Activated CD4-positive, CD25-positive, alpha-beta regulatory T cell treated with anti-CD3 and anti-CD28 coated beads, Interleukin-2, amount 50 U/mL, for 24 hours (primary cell): Measurements from ENCODE around the gene PHLPP1.
A peak's percentile ranks its signal among the peaks of the same experiment; 100 is the strongest.

Experiments
- ATAC-seq, 2 donors: fragments of 150-1000 bp; cut with Tn5 transposase; one replicate each; pipeline ENCODE4 v1.10.0; 2021; ENCODE audit warnings: mild to moderate bottlenecking in 1 of 2, moderate library complexity in 1 of 2

The PHLPP1 gene

DNA sequence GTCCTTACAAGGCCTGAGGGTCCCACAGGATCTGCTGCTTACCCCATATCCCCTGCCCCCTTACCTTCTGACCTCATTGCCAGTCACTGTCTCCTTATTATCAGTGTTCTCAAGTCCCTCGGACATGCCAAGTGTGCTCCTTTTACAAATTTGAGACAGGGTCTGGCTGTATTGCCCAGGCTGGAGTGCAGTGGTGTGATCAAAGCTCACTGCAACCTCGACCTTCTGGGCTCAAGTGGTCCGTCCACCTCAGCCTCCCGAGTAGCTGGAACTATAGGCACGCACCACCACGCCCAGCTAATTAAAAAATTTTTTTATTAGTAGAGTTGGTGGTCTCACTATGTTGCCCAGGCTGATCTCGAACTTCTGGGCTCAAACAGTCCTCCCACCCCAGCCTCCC lies 141.0 kb downstream of the PHLPP1 start:
- no peak for ATAC-seq

DNA sequence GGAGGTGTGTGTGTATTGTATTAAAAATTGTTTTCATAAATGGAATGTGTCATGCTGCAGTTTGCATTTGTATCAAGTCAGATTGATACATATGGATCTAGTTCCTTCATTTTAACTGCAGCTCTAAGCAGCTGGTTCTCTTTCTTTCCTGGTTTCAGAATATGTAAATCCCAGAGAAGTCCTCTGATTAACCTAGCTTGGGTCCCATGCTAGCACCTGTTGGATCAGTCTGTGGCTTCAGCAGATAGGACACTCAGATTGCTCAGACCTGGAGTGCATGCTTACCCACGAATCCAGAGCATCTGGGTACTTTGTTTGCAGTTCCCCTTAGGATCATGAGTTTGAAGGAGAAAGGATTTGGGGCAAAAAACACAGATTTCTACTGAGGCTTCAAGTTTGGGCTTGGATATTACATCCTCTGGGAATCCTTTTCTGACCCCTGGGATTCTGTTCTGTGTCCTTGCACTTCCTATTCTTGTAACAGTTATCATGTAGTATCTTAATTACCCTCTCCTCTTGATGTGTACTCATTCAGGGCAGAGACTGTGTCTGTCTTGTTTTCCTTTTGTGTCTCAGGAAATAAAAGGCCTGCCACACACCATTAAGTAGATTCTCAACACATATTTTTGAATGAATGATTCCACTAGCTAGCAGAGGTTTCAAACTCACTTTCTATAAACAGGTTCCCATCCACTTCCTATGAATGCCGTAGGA lies 142.1 kb downstream of the PHLPP1 start:
- ATAC-seq: no peak

DNA sequence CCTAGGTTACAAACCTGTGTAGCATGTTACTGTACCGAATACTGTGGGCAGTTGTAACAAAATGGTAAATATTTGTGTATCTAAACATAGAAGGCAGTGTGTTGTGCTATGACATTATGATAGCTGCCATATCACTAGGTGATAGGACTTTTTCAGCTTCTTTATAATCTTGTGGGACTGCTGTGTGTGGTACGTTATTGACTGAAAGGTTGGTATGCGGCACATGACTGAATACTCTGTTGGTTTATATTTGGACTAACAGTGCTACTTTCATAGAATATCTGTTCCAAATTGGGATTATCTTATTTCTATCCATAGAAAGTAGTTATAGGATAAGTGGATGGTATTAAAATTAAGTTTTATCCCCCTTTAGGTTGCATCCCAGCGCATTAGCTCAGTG lies 144.7 kb downstream of the PHLPP1 start:
- ATAC-seq: no peak

DNA sequence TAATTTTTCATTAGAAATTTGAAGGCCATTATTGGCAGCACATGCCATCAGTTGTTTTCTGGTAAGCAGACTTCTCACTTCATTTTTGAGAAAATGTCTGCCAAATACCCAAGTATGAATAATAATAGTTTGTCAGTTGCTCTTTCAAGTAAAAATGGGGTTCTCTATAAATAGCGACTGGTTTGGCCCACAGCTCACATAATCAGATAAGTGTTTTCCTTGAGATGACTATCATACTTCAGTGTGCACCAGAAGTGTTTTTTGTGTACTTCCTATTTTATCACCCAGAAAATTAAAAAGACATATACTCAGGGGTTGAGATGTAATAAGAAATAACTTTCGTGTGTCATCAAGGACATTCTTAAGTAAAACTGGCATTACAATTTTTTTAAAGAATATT lies 147.1 kb downstream of the PHLPP1 start:
- peak; percentile 33 to 35 for ATAC-seq

DNA sequence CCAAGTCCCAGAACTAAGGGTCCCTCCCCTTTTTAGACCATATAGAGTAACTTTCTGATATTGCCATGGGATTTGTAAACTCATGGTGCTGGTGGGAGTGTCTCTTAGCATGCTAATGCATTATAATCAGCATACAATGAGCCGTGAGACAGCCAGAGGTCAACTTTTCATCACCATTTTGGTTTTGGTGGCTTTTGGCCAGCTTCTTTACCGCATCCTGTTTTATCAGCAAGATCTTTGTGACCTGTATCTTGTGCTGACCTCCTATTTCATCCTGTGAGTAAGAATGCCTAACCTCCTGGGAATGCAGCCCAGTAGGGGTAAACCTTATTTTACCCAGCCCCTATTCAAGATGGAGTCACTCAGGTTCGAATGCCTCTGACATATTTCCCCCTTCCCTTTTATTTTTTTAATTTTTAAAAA lies 148.2 kb downstream of the PHLPP1 start:
- no peak for ATAC-seq

DNA sequence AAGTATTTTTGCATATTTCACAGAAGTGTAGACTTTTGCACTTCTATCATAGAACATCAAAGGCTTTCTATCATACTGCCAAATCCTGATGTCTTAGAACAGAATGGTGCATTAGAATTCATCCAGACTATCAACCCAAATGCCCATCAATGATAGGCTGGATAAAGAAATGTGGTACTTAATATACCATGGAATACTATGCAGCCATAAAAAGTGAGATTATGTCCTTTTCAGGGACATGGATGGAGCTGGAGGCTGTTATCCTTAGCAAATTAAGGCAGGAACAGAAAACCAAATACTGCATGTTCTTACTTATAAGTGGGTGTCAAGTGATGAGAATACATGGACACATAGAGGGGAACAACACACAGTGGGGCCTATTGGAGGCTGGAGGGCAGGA lies 150.2 kb downstream of the PHLPP1 start:
- ATAC-seq: no peak

DNA sequence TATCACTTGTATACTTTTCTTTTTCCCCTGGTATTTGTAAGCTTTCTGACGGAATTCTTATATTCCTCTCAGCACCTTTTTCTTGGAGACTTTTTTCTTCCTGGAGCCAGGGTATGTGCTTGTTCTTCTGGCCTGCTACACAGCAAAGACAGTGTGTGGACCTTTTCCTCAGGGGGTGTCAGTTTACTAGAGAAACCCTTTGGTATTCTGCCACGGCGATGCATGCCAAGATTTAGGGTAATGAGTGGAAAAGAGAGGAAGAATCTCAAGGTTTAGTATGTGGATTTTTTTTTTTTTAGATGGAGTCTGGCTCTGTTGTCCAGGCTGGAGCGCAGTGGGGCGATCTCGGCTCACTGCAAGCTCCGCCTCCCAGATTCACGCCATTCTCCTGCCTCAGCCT lies 152.2 kb downstream of the PHLPP1 start:
- no peak for ATAC-seq

DNA sequence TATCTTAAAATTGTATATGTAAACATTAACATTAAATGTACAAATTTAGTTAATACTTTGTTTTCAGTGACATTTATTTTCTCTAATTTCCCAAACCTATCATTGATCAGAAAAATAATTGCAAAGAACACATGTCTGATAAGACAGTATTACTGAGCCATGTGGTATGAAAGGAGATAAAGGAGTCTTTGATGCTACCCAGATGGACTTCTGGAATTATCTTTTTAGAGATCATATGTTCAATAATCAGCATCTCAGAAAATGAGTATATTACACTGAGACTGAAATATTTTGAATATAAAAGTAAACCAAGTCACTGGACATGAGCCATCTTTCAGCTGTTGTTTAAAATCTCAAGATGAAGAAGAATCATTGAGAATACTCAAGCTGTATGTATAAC lies 153.3 kb downstream of the PHLPP1 start:
- no peak for ATAC-seq

DNA sequence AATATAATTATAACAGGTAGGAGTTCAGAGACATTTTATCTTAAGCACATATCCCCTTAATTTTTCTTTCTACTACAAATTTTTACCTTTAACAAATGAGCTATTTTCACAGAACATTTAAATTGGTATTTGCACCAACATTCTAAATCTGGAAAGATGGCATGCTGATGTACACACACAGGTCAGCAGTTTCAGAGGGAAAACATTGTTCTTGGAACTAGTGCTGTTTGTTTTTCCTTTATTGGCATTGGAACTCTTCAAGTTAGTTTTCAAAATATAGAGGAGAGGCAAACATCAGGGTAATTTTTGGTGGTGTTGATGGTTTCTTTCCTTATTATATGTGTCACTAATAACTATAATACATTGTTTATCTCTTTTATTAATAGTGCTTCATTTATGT lies 155.3 kb downstream of the PHLPP1 start:
- no peak for ATAC-seq

DNA sequence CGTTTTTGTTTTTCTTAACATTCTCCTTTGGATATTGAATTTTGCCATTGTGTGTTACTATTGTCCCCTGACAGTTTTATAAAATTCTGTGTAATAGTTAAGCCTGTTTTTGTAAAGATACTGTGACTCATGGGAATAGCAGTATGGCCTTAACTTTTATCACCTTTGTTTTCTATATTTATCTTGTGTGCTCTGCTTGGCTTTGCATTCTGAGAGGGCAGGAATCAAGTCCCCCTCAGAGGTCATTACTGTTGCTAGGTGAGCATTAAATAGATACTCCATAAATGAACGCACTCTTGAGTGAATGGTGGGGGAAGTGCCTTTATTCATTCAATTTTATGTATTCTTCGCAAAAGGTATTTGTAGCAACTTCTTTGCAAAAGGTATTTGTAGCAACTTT lies 160.0 kb downstream of the PHLPP1 start:
- ATAC-seq: no peak

DNA sequence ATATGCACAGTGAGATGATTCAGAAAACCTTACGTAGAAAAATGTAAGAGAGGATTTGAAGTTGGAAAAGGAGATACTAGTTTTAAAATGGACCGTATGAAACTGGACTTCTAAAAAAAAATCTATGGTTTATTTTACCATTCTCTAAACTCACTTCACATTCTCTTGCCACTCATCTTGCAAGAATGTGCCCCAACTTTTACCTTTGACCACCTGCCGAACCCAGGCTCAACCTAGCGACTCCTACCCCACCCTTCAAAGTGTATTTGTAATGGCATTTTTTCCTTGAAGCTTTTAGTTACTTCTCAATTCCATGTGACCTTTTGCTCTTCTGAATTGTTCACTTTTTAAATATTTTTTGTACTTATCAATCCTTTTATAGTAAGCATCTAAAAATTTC lies 160.8 kb downstream of the PHLPP1 start:
- no peak for ATAC-seq

DNA sequence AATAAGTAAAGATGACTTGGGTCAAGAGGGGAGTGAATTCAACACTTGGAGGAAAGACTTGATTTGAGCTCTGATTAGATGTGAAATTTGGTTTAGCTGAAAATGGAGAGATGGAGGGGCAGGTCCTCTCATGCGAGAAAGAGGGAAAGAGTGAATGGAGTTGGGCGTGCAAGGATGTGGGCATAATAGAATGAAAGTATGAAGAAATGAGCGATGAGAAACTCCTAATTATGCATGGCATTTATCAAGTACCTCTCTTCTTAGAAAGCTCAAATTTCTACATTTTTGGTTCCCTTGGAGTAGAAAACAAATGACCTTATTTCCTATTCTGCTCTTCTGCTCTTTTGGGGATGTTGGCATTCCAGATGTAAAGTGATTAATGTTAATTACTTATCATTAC lies 161.5 kb downstream of the PHLPP1 start:
- ATAC-seq: no peak

DNA sequence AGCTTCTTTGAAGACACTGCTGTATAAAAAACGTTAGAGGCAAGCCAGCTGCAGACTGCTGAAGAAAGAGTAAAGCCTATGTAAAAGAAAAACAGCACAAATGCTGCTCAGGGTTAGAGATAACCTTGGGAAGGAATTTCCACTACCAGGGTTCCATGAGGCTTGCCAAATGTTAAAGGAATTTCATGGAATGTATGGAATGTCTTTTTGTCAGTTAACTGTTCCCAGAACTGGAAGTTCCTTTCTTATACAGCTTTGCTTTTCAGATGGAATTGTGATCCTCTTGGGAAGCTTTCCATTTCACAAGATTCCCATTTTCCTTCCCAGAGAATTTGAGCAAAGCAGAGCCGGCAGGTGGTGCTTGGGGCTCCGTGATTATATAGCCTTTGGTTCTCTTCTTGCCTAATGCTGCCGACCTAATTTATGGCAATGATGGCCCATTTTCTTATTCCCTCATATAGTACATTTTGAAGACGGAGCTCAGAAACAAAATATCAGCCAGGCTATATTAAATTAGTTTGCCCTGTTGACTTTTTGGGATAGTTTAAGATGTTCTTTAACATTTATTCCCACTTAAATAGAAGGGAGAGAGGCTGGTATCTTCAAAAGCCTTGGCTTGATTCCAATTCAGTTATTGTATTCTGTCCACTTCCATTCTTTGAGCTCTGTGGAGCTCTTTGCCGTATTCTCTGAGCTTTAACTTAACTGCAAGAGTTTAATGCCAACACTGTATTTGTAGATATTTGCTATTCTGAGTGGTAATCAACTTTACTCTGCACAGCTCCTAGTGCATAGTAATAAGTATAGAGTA lies 162.3 kb downstream of the PHLPP1 start:
- ATAC-seq: no peak

DNA sequence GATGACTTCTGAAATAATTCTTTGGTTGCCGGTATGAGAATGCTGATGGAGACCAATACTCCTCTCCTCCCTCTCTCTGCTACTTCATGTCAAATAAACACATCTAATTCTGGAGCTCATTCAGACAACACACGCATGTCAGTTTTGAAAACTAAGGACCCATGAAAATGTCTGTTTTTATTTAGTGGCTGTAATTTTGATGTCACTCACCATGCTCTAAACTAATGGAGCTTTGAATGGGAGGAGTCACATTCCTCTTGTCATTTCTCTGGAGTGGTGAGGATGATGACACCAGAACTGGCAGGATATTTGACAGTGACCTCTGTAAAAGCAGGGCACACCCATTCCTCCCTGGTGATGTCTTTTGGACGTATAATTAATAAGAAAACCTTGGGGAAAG lies 163.0 kb downstream of the PHLPP1 start:
- ATAC-seq: no peak

DNA sequence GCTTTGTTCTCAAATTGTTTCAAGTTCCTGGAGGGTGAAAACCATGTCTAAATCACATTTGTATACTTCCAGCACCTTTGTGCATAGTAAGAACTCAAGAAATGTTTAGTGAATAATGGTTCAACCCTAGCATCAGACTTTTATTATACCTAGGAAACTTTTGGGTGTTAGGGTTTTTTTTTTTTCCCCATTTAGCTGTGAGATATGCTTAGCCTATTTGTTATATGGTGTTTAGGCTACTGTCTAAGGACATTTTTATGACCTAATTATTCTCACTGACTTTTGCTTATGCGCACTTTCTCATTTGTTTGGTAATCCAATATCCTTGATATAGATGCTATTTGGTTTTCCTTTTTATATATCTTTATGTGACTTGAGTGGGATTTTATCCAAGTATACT lies 164.7 kb downstream of the PHLPP1 start:
- ATAC-seq: no peak

DNA sequence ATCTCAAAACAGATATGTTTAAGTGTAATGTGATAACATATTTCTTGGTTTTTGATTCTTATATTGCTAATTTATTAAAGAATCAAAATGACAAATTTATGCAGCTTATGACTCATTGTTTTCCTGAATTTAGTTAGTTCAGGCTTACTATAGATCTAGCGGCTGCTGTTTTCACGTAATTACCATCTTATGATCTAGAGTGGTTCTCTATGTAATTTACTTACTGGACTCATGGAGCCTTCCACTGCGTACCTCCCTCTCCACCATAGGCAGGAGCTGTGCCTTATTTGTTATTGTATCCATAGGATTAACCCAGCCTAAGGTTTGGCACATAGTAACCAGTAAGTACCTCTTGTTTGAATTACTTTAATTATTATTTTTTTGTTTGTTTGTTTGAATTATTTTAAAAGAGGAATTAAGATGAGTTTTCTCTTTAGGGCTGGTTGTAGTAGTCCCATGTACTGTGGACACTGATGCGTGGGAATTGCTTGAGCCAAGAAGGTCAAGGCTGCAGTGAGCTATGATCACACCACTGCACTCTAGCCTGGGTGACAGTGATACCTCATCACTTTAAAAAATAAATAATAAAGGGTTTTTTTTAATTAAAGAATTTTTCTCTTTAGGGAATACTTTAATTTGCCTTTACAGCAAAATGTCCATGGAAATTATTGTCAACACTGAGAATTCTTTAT lies 165.5 kb downstream of the PHLPP1 start:
- peak; percentile 58 to 68 for ATAC-seq

DNA sequence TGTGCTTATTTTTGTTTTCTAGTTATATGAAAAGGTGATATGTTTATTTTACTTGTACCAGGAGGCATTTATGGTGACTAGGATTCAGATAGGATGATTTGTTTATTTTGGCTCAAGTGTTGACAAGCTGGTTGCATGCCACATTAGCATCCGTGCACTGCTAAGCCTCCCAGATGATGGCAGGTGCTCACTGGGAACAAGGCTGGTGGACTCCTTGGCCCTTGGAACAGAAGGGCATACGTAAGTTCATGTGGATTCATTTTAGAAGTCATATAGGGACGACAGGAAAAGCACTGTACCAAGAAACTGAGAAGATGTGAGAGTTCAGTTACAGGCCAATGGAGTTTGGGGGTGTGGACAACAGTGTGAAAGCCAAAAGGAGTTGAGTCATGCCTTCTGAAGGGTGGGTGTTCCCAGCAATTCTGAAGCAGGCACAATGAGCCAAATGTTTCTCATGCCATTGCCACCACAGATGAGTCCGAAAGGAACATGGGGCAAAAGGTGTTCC lies 166.2 kb downstream of the PHLPP1 start:
- peak; percentile 41 to 48 for ATAC-seq

DNA sequence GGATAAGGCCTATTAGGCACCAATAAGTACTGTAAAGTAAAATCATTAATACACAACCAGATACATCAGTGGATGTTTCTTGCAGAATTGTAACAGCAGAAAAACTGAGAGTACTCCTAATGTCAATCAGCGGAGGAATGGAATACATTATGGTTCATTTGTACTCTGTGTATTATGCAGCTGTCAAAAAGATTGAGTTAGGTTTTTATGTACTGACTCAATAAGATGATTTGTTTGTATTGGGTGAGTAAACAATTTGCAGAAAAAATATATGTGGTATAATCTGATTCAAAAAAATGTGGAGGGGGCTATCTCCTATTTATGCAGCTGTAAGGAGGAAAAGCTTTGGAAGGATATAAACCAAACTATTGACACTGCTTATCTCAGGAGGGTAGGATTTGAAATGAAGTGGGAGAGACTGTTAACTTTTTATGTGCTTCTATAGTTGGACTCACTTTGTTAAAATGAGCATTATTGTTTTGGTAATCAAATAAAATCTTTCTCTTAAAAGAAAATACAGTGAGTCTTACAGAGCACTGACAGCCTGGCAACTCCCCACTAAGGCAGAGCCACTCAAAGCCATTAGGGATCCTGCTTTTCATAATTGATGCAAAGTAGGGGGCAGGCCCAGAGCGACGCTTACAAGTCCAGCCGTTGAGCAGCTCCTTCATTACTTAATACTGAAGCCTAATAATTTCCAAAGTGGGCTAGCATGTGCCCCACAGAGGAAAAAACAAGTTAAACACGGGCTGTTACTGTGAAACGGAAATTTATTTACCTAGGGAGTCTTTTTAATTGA lies 168.8 kb downstream of the PHLPP1 start:
- ATAC-seq: peak; percentile 37 to 54

DNA sequence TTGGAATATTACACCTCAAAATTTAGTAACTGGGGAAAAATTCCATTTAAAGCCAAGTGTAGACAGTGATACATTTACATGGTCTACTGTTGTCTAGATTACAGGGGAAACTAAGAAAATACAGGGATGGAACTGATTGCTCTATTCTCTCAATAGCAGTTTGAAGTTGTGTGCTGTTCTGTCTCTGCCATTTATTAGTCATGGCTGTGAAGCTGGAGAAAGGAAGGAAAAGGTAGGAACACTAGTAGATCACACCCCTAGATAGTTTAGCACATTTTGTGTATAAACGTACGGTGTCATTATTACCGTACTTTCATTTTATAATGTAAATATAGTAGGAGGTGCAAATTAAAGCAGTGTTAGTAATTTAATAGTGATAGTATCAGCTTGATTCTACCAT lies 170.5 kb downstream of the PHLPP1 start:
- no peak for ATAC-seq

DNA sequence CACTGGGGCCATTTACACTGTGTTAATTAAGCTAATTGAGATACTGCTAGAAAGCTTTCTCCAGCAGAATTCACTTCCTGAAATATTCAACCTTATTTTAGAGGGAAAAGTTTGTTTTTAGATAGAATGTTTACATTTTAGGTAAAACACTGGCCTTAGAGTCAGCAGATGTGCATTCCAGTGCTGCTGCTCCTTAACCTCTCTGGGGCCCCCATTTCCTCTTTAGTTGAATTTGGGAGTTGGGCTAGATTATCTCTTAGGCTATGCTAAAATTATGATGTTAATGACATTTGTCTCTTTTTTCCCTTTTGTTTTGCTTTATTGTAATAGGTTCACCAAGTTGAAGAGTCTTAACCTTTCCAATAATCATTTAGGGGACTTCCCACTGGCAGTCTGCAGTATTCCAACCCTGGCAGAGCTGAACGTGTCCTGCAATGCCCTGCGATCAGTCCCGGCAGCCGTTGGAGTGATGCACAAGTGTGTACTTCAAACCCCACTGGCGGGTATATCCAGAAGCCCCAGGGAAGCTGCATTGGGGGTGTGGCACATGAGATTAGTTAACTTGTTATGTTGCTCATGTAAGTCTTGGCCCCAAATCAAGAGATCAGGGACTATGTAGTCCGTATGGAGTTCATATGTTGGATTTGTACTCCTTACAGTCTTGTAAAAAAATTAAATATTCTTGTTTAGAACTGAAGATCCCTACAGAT lies 179.5 kb downstream of the PHLPP1 start:
- ATAC-seq: no peak

DNA sequence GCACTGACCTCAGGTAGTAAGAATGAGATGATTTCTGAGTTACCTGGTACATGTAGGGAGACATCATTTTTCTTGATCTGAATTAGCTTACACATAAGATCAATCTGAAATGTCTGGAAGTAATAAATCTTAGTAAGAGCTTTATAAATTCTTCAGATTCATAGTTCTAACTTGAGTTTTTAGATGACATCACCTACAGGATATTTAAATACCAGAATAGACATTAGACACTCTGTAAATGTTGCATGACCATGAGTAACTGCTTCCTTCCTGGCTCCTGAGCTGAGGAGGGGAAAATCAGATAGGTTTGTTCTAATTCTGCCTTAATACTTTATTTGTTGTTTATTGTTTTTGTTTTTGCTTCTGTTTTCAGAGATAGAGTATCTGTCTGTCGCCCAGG lies 181.8 kb downstream of the PHLPP1 start:
- peak in 1 of 2 donors; percentile 14 for ATAC-seq

DNA sequence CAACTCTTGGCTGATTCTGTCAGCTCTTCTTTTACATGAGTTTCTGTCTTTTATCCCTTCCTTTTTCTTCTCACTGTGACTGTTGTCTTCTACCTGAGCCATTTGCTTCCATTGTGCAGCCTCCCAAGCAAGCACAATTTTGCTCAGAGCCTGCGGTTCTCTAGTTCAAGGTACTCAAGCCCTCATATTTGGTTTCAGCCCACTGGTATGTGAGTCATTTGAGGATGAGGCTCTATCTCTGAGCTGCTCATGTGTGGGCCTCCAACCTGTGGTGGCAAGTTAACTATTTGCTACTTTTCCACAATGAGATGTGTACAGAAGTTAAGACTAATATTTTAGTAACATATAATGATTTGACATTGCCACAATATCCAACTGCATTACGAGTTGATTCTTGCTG lies 183.0 kb downstream of the PHLPP1 start:
- ATAC-seq: peak; percentile 84 to 94
